HG02798 (cell line): ENCODE results near the gene GOLGA3.
"Not testable (repeated sequence)": the region's sequence is repeated elsewhere in the genome, so short reads cannot be mapped to it uniquely, and the experiment has no call there.

Experiments
- ATAC-seq: cut with Tn5 transposase; IDR thresholded peaks from one replicate; pipeline ENCODE4 v1.9.1; 2021; ENCODE audit warnings: mild to moderate bottlenecking; ENCODE audit not compliant: unreplicated experiment, poor library complexity

Gene GOLGA3

GRCh38 chr12:132783917-132784531 lies 44.6 kb downstream of the GOLGA3 start:
- ATAC-seq = no peak

- no peak for ATAC-seq
Observed at GRCh38 chr12:132781938-132782337, 46.7 kb downstream of the GOLGA3 start.

- no peak for ATAC-seq
Observed at GRCh38 chr12:132779781-132780353, 48.8 kb downstream of the GOLGA3 start.

- ATAC-seq = no peak
Observed at GRCh38 chr12:132777614-132778013, 51.1 kb downstream of the GOLGA3 start.

- no peak for ATAC-seq
Observed at GRCh38 chr12:132776816-132777568, 51.7 kb downstream of the GOLGA3 start.

- ATAC-seq = not testable (repeated sequence)
Observed at GRCh38 chr12:132776230-132776625, 52.4 kb downstream of the GOLGA3 start.

GRCh38 chr12:132775502-132776229 lies 53.0 kb downstream of the GOLGA3 start:
- no peak for ATAC-seq

GRCh38 chr12:132774646-132775275 lies 53.9 kb downstream of the GOLGA3 start:
- ATAC-seq = no peak

- ATAC-seq = no peak
Observed at GRCh38 chr12:132774159-132774558, 54.5 kb downstream of the GOLGA3 start.

- no peak for ATAC-seq
Observed at GRCh38 chr12:132773077-132773955, 55.4 kb downstream of the GOLGA3 start.

- peak; percentile 55 for ATAC-seq
Observed at GRCh38 chr12:132772606-132773005, 56.1 kb downstream of the GOLGA3 start.

GRCh38 chr12:132771126-132771838 lies 57.4 kb downstream of the GOLGA3 start:
- peak; percentile 57 for ATAC-seq

GRCh38 chr12:132766380-132767085 lies 62.1 kb downstream of the GOLGA3 start:
- no peak for ATAC-seq

GRCh38 chr12:132765361-132765760 lies 63.3 kb downstream of the GOLGA3 start:
- no peak for ATAC-seq

GRCh38 chr12:132764231-132764630 lies 64.4 kb downstream of the GOLGA3 start:
- no peak for ATAC-seq

- peak; percentile 81 for ATAC-seq
Observed at GRCh38 chr12:132761921-132762583, 66.6 kb downstream of the GOLGA3 start.

- peak; percentile 12 for ATAC-seq
Observed at GRCh38 chr12:132761032-132761920, 67.4 kb downstream of the GOLGA3 start, which contains the start of gene ANKLE2. ANKLE2 (minus strand) TSS chr12:132761832; CDS start chr12:132761798, 34 bp downstream.
